ENCODE data around the gene UBE2QL1. TPM values are rescaled to one million over a fixed set of nuclear protein-coding genes. Genes with fewer than 3 reads are reported as not detected.

Gene UBE2QL1
- total and polyA plus RNA-seq, 2 of the 8 experiments (the other 6 are each of a cell fraction or from before 2014, with no cell fraction given) = 0.43 to 0.65 TPM

- no peak overlapping the region for H3K18ac ChIP-seq (ENCODE audit: extremely low read depth, low read length)
- H3K56ac ChIP-seq (replicated peaks; ENCODE audit: insufficient read length, low read depth, low read length) = no peak overlapping the region
- H3K79me2 ChIP-seq (ENCODE audit: control insufficient read depth in 1 of 2, insufficient read depth in 2 of 2, low read length in 2 of 2) = no peaks in the 10 kb centered on the region
- no peak overlapping the region for H3K23ac ChIP-seq (ENCODE audit: insufficient read length)
- no peaks in the 10 kb centered on the region for H3K23me2 ChIP-seq (ENCODE audit: low read depth, low read length)
- H3K27ac ChIP-seq (ENCODE audit: low read depth, low read length) = no peak overlapping the region
- H2BK12ac ChIP-seq (ENCODE audit: low read depth, low read length) = no peak overlapping the region
- no peak overlapping the region for H3K14ac ChIP-seq (ENCODE audit: insufficient read length)
- DNase-seq (ENCODE audit: low read depth in 1 of 2, low spot score in 2 of 2) (no peak), FAIRE-seq (no peak)
- no peak overlapping the region for H2AK5ac ChIP-seq (ENCODE audit: low read depth, low read length)
- no peak overlapping the region for H2BK5ac ChIP-seq (ENCODE audit: low read depth, low read length)
- no peak overlapping the region for H2AFZ ChIP-seq (ENCODE audit: low read length)
- no peak overlapping the region for H2BK15ac ChIP-seq (ENCODE audit: low read length)
- H3K36me3 ChIP-seq (ENCODE audit: control insufficient read depth in 2 of 4, insufficient read depth in 4 of 4, low read length in 3 of 4) = no peaks in the 10 kb centered on the region
- no peak overlapping the region for H4K5ac ChIP-seq (ENCODE audit: insufficient read length, low read depth, low read length)
- no peak for TF ChIP-seq ZNF274 (IDR thresholded peaks at IDR 0.05; ENCODE audit: borderline replicate concordance, extremely low read depth, low read length)
- no peak for TF ChIP-seq SIRT6 (IDR thresholded peaks at IDR 0.05; ENCODE audit: low read length)
- TF ChIP-seq JUND (IDR thresholded peaks at IDR 0.05; ENCODE audit: low read length) = no peak
- no peak for TF ChIP-seq SIN3A (conservative IDR thresholded peaks at IDR 0.05 in 1 of 2, IDR thresholded peaks at IDR 0.05 in 1 of 2; ENCODE audit: low read depth in 1 of 2, low read length in 2 of 2)
- no peak for TF ChIP-seq CHD1 (IDR thresholded peaks at IDR 0.05; ENCODE audit: low read depth, low read length)
- TF ChIP-seq EGR1 (IDR thresholded peaks at IDR 0.05; ENCODE audit: borderline replicate concordance, low read depth, low read length) = no peak
- TF ChIP-seq BCL11A (IDR thresholded peaks at IDR 0.05; ENCODE audit: low read depth in 2 of 2, low read length in 2 of 2) = no peak
- TF ChIP-seq YY1 (IDR thresholded peaks at IDR 0.05; ENCODE audit: low read depth, low read length) = no peak
- TF ChIP-seq POLR2A (IDR thresholded peaks at IDR 0.05; ENCODE audit: control extremely low read depth in 1 of 2, low read depth in 2 of 2, low read length in 2 of 2) = no peak
- TF ChIP-seq SP2 (IDR thresholded peaks at IDR 0.05; ENCODE audit: low read length) = no peak
- H3K9ac ChIP-seq (replicated peaks in 1 of 4; ENCODE audit: extremely low read depth in 1 of 4, low read depth in 3 of 4, low read length in 3 of 4) = no peak overlapping the region
- H3K4me2 ChIP-seq (ENCODE audit: insufficient read depth in 1 of 2, low read depth in 2 of 2, low read length in 2 of 2) = no peak overlapping the region
- H2BK120ac ChIP-seq (replicated peaks; ENCODE audit: low read depth, low read length) = no peak overlapping the region
- H3K4ac ChIP-seq (replicated peaks; ENCODE audit: insufficient read length, low read depth, low read length) = no peak overlapping the region
- H3K27me3 ChIP-seq (replicated peaks in 1 of 4; ENCODE audit: control insufficient read depth in 3 of 4, extremely low read depth in 1 of 4, insufficient read depth in 3 of 4, low read length in 3 of 4) = peaks cover 0 to 2% (median under 1%) of the 10 kb centered on the region in 4 experiments; a peak in 3 of 7 replicates
- H3K4me1 ChIP-seq (replicated peaks in 1 of 4; ENCODE audit: control insufficient read depth in 3 of 4, insufficient read depth in 4 of 4, low read length in 3 of 4) = no peaks in the 10 kb centered on the region
- POLR2A ChIA-PET (ENCODE audit: partially characterized antibody) = no interaction called here
- WGBS, 2 experiments (ENCODE audit: extremely low coverage in 1 of 2, insufficient coverage in 1 of 2, insufficient read length in 1 of 2, insufficient replicate concordance in 2 of 2, low coverage in 1 of 2, low lambda C conversion rate in 2 of 2, missing lambda C conversion rate in 1 of 2) = 88% methylated on average over 9 of the region's 10 CpGs; no CpG with 5 or more reads in 1 of the 2 experiments
- H4K91ac ChIP-seq (replicated peaks; ENCODE audit: insufficient read length, low read length) = no peak overlapping the region
- H2BK20ac ChIP-seq (ENCODE audit: low read length) = no peak overlapping the region
- no peak overlapping the region for H3K4me3 ChIP-seq (ENCODE audit: extremely low read depth in 1 of 4, insufficient read depth in 2 of 4, low read depth in 3 of 4, low read length in 4 of 4)
- no peaks in the 10 kb centered on the region for H3K79me1 ChIP-seq (ENCODE audit: low read depth, low read length)
- H4K20me1 ChIP-seq (replicated peaks in 1 of 2; ENCODE audit: control insufficient read depth in 1 of 2, insufficient read depth in 2 of 2, low read length in 2 of 2) = no peaks in the 10 kb centered on the region
- CTCF ChIA-PET (ENCODE audit: partially characterized antibody) = no interaction called here
- 0 out of 4 replicates have a peak, but pooled peaks cover 0 to 2% of the 10 kb centered on the region in 2 experiments for H3K9me3 ChIP-seq (ENCODE audit: insufficient read depth in 2 of 2, low read depth in 1 of 2, low read length in 1 of 2)
- H4K8ac ChIP-seq (ENCODE audit: extremely low read depth, insufficient read depth, low read length) = no peak overlapping the region
Measured at GRCh38 chr5:6430418-6431028, 18.1 kb upstream of the UBE2QL1 start.

Data from H1 (cell line).